GM18907 (cell line): ENCODE results near the gene SHISA4.
"Not testable (repeated sequence)": the region's sequence is repeated elsewhere in the genome, so short reads cannot be mapped to it uniquely, and the experiment has no call there.

Source experiments
- ATAC-seq: cut with Tn5 transposase; IDR thresholded peaks from one replicate; pipeline ENCODE4 v1.9.1; 2021; ENCODE audit warnings: mild to moderate bottlenecking, moderate library complexity; ENCODE audit not compliant: unreplicated experiment

Gene SHISA4

DNA sequence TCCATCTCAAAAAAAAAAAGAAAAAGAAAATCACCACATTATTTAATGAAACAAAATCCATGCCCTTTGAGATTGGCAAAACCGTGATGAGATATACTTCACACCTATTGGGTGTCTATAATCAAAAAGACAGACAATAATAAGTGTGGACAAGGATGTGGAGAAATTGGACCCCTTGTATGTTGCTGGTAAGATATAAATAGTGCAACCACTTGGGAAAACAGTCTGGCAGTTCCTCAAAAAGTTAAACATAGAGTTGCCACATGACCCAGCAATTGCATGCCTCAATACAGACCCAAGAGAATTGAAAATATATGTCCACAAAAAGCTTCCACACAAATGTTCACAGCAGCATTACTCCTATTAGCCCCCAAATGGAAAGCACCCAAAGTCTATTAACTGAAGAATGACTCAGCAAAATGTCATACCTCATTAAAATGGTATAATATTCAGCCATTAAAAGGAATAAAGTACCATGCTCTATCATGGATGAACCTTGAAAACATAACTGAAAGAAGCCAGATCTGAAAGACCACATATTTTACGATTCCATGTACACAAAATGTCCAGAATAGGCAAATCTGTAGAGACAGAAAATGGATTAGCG lies 33.4 kb downstream of the SHISA4 start:
- no peak for ATAC-seq

DNA sequence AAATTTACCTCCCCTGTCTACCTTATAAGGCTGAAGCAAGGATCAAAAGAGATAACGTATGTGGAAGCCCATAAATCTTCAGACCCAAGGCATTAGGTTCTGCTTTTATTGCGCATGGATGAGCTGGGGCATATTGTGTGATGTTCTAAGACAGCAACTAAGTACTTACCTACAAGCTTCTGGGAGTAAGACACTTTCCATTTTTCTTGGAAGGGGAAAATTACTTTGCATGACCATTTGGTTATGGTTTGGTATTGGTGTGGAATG lies 36.5 kb downstream of the SHISA4 start:
- no peak for ATAC-seq

- ATAC-seq: no peak
Observed at GRCh38 chr1:201925981-201926645, 37.4 kb downstream of the SHISA4 start.

DNA sequence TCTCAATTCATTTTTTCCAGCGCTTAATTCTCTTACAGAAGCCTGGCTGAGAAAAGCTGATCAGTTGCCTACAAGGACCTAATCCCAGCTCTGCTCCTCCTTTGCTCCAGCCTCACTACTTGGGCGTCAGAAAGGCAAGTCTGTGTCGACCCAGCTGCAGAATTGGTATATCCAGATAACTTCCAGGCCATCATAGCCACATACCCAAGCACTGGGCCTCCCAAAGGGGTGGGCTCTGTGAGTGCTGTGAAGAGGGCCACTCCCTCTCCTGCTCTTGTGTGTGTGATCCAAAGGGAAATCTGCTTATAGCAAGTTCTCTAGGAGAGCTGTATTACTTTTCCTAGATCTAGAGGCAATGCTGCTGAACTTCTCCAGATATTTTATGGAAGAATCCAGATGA lies 39.6 kb downstream of the SHISA4 start:
- ATAC-seq: no peak

- no peak for ATAC-seq
Observed at GRCh38 chr1:201930137-201930536, 41.4 kb downstream of the SHISA4 start.

- no peak for ATAC-seq
Observed at GRCh38 chr1:201930803-201931202, 42.1 kb downstream of the SHISA4 start.

- ATAC-seq: no peak
Observed at GRCh38 chr1:201933840-201934430, 45.2 kb downstream of the SHISA4 start.

DNA sequence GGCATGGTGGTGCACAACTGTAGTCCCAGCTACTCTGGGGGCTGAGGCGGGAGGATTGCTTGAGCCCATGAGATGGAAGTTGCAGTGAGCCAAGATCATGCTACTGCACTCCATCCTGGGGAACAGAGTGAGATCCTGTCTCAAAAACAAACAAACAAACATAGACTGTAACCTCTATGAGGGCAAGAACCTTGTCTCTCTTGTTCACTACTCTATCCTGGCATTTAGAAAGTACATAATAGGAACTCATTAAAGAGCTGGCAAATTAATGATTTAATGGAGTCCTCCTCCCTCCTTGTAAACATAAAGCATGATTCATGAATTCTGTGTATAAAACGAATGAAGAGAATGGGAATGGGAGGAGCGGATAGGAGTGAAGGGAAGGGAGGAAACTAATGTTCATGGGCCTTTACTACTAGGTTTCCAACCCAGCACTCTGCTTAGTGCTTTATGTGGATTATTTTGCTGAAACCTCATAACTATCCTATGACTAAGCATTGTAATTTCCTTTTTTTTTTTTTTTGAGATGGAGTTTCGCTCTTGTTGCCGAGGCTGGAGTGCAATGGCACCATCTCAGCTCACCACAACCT lies 49.0 kb downstream of the SHISA4 start:
- ATAC-seq: no peak

GRCh38 chr1:201938440-201939035 lies 49.8 kb downstream of the SHISA4 start:
- no peak for ATAC-seq

DNA sequence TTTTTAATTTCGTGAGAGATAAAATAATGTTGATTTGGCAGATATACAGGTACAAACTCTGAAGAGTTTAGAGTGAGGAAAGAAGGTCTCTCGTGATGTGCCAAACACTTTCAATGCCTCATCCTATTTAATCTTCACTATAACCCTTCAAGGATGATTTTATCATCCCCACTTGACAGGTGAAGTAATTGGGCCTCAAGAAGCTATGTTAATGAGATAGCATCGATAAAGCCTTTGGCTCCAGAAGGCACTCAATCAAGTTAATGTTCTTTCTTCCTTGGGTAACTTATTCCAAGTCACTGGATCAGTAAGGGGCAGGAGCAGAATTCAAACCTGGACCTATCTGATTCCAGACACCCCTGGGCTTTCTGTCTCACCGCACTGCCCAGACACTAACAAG lies 50.5 kb downstream of the SHISA4 start:
- ATAC-seq: no peak

DNA sequence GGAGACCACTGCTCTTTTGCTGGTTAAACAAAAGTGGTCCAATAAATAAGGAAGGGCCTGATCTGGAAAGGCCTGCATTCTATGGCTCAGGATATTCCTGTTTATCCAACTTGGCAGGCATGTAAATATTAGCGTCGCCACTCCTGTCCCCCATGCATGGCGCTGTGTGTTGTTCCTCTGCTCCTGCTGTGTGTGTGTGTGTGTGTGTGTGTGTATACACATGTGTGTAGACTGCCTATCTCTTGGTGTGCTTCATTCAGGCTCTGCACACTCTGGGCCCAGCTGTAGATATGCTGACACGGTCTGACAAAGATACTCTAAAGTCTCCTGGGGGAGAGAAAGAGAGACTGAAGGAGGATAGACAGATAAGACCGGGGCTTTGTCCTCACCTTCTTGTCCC lies 50.9 kb downstream of the SHISA4 start:
- no peak for ATAC-seq

DNA sequence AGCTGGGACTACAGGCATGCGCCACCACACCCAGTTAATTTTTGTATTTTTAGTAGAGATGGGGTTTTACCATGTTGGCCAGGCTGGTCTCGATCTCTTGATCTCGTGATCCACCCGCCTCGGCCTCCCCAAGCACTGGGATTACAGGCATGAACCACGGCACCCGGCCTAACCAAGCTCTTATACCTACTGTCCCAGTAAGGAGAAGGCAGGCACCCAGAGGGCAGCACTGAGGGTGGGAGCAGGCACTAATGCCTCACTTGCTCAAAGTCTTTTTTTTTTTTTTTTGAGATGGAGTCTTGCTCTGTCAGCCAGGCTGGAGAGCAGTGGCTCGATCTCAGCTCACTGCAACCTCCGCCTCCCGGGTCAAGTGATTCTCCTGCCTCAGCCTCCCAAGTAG lies 51.6 kb downstream of the SHISA4 start:
- not testable (repeated sequence) for ATAC-seq

DNA sequence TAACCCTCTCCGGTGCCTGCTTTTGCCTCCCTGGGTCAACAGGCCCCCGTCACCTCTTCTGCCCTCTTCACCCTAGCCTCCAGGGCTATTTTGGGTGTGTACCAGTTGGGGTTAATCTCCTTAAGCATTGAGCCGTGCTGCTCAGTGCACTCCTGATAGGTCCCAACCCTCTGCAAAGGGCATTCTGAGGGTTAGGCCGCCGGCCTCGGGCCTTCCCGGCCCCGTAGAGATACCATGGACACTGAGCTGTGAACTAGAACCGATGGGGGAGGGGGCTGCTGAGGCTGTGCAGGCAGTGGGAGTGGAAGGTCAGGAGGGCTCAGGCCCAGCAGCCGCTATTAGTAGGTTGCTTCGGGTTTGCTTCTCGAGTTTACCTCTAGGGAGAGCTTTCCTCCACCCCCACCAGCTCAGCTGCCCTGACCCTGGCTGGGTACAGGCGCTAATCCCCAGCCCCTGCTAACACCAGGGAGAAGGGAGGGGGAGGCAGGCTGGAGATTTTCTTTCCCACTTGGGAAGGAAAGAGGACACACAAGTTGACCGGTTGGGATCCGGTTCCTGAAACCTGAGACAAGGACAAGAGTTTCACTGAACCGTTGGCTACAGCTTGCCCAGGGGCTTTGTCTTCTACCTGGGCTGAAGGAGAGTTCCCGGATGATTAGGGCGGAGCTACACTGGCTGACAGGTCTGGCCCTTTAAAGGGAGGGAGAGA lies 52.9 kb downstream of the SHISA4 start:
- no peak for ATAC-seq

GRCh38 chr1:201942129-201942495 lies 53.4 kb downstream of the SHISA4 start:
- ATAC-seq: no peak
